Osteoblast (primary cell): ENCODE results near the gene THUMPD2. TPM values are rescaled to one million over a fixed set of nuclear protein-coding genes. Genes with fewer than 3 reads are reported as not detected.

ENCODE experiments used
- DNase-seq: peaks from one replicate; pipeline ENCODE4 v3.0.0; 2011; ENCODE audit warnings: low spot score, mixed read lengths; ENCODE audit not compliant: insufficient read length; ENCODE audit errors: missing footprints
- H2AFZ ChIP-seq: 2 replicates; pipeline ENCODE4 v1.6.0; 2011; ENCODE audit warnings: mild to moderate bottlenecking, low read length
- H3K27ac ChIP-seq: 2 replicates; pipeline ENCODE4 v1.5.1; 2011; ENCODE audit warnings: mild to moderate bottlenecking, low read depth, low read length, moderate library complexity
- H3K27me3 ChIP-seq: 2 replicates; pipeline ENCODE4 v1.6.0; 2012; ENCODE audit warnings: mild to moderate bottlenecking, control low read depth, inconsistent platforms, low read length, moderate library complexity; ENCODE audit not compliant: insufficient read depth
- H3K36me3 ChIP-seq: 2 replicates; pipeline ENCODE4 v1.5.1; 2011; ENCODE audit warnings: mild to moderate bottlenecking, low read length, control low read depth, moderate library complexity; ENCODE audit not compliant: insufficient read depth
- H3K4me1 ChIP-seq: 2 replicates; pipeline ENCODE4 v1.5.1; 2011; ENCODE audit warnings: mild to moderate bottlenecking, low read length, control low read depth, moderate library complexity; ENCODE audit not compliant: insufficient read depth
- H3K4me2 ChIP-seq: 2 replicates; pipeline ENCODE4 v1.6.0; 2011; ENCODE audit warnings: mild to moderate bottlenecking, low read length; ENCODE audit not compliant: insufficient read depth
- H3K4me3 ChIP-seq: fragments of 200-600 bp; sonication (generic); 3 replicates; pipeline ENCODE4 v1.5.1; 2012; ENCODE audit warnings: mild to moderate bottlenecking, low read length, inconsistent platforms; ENCODE audit not compliant: insufficient read depth
- H3K79me2 ChIP-seq: 2 replicates; pipeline ENCODE4 v1.6.0; 2012; ENCODE audit warnings: mild to moderate bottlenecking, low read length, control low read depth, inconsistent platforms; ENCODE audit not compliant: insufficient read depth
- H3K9me3 ChIP-seq: 2 replicates; pipeline ENCODE4 v1.5.1; 2011; ENCODE audit warnings: low read depth, low read length, control low read depth
- H4K20me1 ChIP-seq: 2 replicates; pipeline ENCODE4 v1.6.0; 2012; ENCODE audit warnings: mild to moderate bottlenecking, low read length, control low read depth; ENCODE audit not compliant: insufficient read depth
- total RNA-seq: library from RNA; depleted of rRNA; stranded (reverse); fragments of >200 nt; gene quantifications from 2 replicates; pipeline ENCODE4 v1.2.3, GENCODE V29; 2012
- TF ChIP-seq, protein P1 (sequence below): IDR thresholded peaks from 2 replicates; pipeline ENCODE4 v1.5.1; 2011; ENCODE audit warnings: mild to moderate bottlenecking, low read depth, low read length, moderate library complexity; ENCODE audit errors: extremely low read depth

THUMPD2 gene
- total RNA-seq, 1 donor: 8.0 TPM

DNA sequence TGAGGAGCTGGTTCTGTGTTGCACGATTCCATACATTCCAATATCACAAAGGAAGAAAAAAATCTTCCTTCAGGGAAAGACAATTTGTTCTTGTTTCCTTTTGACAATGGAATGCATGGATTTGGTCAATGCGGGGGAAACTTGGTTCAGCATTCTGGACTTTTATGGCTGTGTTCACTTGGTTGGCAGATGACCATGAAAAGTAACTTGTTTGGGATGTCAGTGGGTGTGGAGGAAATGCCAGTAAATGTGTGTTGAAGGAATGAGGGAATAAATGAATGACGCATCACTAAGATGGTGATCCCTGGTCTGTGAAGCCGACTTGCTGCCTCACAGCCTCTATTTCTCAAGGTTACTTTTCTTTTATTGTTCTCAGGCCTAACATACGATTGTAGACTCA is 53.7 kb downstream of the THUMPD2 start:
- peak overlapping the region; percentile 87 for H3K27ac ChIP-seq
- no peaks in the 10 kb centered on the region for H4K20me1 ChIP-seq
- no peaks in the 10 kb centered on the region for H3K79me2 ChIP-seq
- H3K9me3 ChIP-seq: no peaks in the 10 kb centered on the region
- peak overlapping the region; percentile 22 for H3K4me2 ChIP-seq
- no peak for DNase-seq
- no peak overlapping the region for H3K4me3 ChIP-seq
- H3K27me3 ChIP-seq: no peaks in the 10 kb centered on the region
- peak overlapping the region; percentile 33 for H2AFZ ChIP-seq
- TF ChIP-seq, protein P1, sequence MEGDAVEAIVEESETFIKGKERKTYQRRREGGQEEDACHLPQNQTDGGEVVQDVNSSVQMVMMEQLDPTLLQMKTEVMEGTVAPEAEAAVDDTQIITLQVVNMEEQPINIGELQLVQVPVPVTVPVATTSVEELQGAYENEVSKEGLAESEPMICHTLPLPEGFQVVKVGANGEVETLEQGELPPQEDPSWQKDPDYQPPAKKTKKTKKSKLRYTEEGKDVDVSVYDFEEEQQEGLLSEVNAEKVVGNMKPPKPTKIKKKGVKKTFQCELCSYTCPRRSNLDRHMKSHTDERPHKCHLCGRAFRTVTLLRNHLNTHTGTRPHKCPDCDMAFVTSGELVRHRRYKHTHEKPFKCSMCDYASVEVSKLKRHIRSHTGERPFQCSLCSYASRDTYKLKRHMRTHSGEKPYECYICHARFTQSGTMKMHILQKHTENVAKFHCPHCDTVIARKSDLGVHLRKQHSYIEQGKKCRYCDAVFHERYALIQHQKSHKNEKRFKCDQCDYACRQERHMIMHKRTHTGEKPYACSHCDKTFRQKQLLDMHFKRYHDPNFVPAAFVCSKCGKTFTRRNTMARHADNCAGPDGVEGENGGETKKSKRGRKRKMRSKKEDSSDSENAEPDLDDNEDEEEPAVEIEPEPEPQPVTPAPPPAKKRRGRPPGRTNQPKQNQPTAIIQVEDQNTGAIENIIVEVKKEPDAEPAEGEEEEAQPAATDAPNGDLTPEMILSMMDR: no peak
- H3K36me3 ChIP-seq: no peaks in the 10 kb centered on the region
- H3K4me1 ChIP-seq: peaks cover 25% of the 10 kb centered on the region

DNA sequence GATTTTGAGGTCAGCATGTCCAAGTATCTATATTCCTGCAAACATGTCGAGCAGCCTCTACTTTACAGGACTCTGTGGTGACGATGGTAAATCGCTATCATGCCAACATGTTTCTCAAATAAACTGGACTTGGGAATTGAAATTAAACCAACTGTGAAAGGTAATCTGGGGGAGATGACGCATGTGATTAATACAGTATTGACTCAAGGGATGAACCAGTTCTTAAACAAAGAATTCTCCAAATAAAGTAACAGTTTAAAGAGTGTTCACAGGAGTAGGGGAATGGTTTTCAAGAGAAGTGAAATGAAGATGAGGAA is 54.3 kb downstream of the THUMPD2 start:
- H3K36me3 ChIP-seq: no peaks in the 10 kb centered on the region
- TF ChIP-seq, protein P1: no peak
- peak overlapping the region; percentile 22 for H3K4me2 ChIP-seq
- no peak for DNase-seq
- no peaks in the 10 kb centered on the region for H3K27me3 ChIP-seq
- H2AFZ ChIP-seq: no peak overlapping the region
- peak overlapping the region; percentile 87 for H3K27ac ChIP-seq
- H3K4me1 ChIP-seq: peaks cover 25% of the 10 kb centered on the region
- no peaks in the 10 kb centered on the region for H3K9me3 ChIP-seq
- H3K4me3 ChIP-seq: no peak overlapping the region
- H4K20me1 ChIP-seq: no peaks in the 10 kb centered on the region
- no peaks in the 10 kb centered on the region for H3K79me2 ChIP-seq

DNA sequence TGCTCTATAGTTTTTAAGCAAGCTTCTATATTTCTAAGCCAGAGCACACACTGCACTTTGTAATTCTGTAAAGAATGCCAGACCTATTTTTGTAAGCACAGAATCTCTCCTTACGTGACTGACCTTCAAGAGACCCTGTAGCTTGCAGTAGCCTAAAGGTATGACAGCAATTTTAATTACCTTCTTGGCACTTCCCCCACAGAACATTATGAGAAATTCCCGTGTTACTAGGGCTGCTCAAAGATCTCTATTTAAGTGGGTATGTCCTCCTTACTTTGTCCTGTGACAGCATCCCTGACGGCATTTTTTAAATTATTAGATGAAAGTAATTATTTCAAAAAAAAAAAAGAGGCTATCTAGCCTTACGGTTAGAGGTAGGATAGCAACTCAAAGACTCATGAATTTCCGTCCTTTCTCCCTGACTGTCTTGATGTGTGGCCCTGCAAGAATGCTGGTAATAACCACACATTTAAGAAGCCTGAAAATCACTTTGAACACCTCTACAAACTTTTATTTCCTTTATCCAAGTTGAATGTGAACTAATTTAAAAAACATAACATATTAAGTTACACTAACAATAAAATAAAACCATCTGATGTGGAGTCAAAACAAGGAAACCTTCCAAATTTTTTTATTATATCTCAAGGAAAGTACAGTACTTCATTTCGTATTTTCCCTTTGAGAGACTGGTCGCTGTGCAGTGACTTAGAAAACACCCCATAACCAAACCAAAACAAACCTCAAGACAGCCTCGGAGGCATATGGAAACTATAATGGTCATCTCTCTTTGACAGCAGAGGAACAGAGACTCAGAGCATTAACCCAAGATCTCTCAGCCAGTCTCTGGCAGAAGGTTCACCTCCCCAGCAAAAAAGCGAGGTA is 54.9 kb downstream of the THUMPD2 start:
- no peaks in the 10 kb centered on the region for H3K27me3 ChIP-seq
- no peaks in the 10 kb centered on the region for H3K9me3 ChIP-seq
- no peak for DNase-seq
- H3K4me3 ChIP-seq: no peak overlapping the region
- H3K79me2 ChIP-seq: no peaks in the 10 kb centered on the region
- H3K4me2 ChIP-seq: peak overlapping the region; percentile 3
- H2AFZ ChIP-seq: no peak overlapping the region
- H3K36me3 ChIP-seq: no peaks in the 10 kb centered on the region
- peak overlapping the region; percentile 87 for H3K27ac ChIP-seq
- peaks cover 25% of the 10 kb centered on the region for H3K4me1 ChIP-seq
- TF ChIP-seq, protein P1: no peak
- H4K20me1 ChIP-seq: no peaks in the 10 kb centered on the region

DNA sequence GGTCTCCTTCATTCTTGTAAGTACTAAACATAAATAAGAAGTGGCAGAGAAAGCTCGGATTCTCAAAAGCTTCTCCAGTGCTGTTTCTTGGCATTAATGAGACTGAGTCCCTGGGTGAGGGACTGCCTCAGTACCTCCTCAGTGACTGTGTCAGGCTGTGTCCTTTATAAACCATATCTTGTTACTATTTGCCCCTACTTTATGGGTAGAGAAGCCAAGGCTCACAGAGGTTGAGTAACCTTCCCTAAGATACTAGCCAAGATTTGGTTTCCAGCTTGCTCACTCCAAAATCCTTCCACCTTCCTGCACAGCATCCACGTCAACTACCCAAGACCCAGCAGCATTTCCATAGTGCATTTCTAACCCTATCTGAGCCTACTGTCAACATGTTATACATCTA is 55.6 kb downstream of the THUMPD2 start:
- Histone ChIP-seq H4K20me1 (no peaks in the 10 kb centered on the region), H3K4me2 (no peak overlapping the region), H3K79me2 (no peaks in the 10 kb centered on the region), H3K36me3 (no peaks in the 10 kb centered on the region), H3K4me1 (peaks cover 25% of the 10 kb centered on the region), H3K27ac (peak overlapping the region; percentile 2), H3K9me3 (no peaks in the 10 kb centered on the region), H3K4me3 (no peak overlapping the region), H2AFZ (no peak overlapping the region), H3K27me3 (no peaks in the 10 kb centered on the region)
- DNase-seq: no peak
- TF ChIP-seq, protein P1: no peak
